Activated T-helper 2 cell treated with anti-CD3 and anti-CD28 coated beads, Interferon-gamma antibody, Interleukin-2, Interleukin-4, amounts not matched to agents 10 μg/mL and 5 μg/mL and 100 μg/mL, durations not matched to agents 14 hours and 24 hours and 36 hours (primary cell): ENCODE measurements around the gene RASGEF1C. TPM values are rescaled to one million over a fixed set of nuclear protein-coding genes. Genes with fewer than 3 reads are reported as not detected.

Experiments used
- DNase-seq: peaks from one replicate; pipeline ENCODE4 v3.0.0; 2021; ENCODE audit warnings: low spot score
- H3K27ac Mint-ChIP-seq: one replicate; pipeline ENCODE4 v1.8.0; 2021; ENCODE audit warnings: mixed read lengths
- H3K27me3 Mint-ChIP-seq: one replicate; pipeline ENCODE4 v1.8.0; 2021; ENCODE audit warnings: low read depth, mixed read lengths
- H3K36me3 Mint-ChIP-seq: one replicate; pipeline ENCODE4 v1.8.0; 2021; ENCODE audit warnings: low read depth, mixed read lengths
- H3K4me1 Mint-ChIP-seq: one replicate; pipeline ENCODE4 v1.8.0; 2021; ENCODE audit warnings: low read depth, mixed read lengths
- H3K4me3 Mint-ChIP-seq: one replicate; pipeline ENCODE4 v1.8.0; 2021; ENCODE audit warnings: low read depth, mild to moderate bottlenecking, moderate library complexity, mixed read lengths
- H3K9me3 Mint-ChIP-seq: one replicate; pipeline ENCODE4 v1.8.0; 2021; ENCODE audit warnings: mixed read lengths
- intact Hi-C: fragments of 100-400 bp; cut with micrococcal nuclease; formaldehyde crosslinking; loops from one replicate; pipeline ENCODE4 v1.15.1; 2023
- total RNA-seq: library from RNA; stranded (reverse); gene quantifications from 2 replicates; pipeline ENCODE4 v1.2.3, GENCODE V29; 2022

Gene RASGEF1C
- total RNA-seq, 1 donor from 2014 or later = not detected

DNA sequence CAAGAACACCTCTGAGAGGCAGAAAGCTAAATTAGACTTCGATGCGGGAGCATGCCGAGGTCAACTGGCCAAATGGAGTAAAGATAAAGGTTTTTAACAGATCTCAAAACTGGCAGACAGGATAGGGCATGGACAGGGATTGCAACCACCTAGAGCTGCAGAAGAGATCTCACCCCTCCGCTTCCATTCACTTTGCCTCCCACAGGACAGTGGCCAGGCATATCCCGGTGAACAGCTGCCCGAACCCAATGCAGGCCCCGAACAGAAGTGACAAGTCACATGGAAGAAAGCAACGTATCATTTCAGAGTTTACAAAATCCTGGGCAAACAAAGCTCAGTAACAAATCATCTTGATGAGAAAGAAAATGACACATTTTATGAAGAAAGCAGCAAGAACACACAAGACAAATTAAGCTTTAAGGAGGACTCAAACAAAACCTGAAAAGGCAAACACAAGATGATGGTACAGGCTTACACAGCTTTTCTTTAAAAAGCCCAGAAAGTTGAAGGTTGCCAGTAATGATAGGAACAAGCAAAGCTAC, 155.9 kb downstream of the RASGEF1C start:
- H3K36me3 Mint-ChIP-seq = no peaks in the 10 kb centered on the region
- intact Hi-C loops = no loop called here

DNA sequence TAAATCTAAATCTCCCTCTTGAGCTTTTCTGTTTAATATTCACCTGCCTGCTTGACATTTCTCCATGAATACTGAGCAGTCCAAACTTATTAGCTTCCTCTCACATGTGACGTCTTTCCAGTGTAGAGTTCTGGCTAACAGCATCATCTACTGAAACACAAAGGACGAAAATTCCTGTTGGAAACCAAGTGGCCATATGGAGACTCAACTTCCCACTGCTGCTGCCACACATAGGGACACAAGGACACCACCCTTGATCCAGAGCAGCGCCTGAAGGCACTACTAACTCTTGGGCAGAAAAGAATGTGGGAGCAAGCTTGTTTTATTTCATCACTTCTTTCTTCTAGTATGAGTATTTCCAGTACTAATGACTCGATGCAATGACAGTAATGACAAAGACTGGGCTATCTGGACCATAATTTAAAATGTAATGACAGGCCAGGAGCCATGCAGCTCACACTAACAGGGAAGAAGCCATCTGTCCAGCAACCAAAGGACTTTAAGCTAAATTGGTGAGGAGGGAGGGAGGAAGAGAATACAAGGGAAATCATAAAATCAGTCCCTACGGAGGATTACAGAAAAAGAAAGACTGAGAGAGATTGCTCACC, 156.7 kb downstream of the RASGEF1C start:
- DNase-seq = no peak
- Mint-ChIP-seq H3K9me3 (no peaks in the 10 kb centered on the region), H3K4me3 (no peak overlapping the region), H3K27me3 (no peaks in the 10 kb centered on the region), H3K4me1 (no peaks in the 10 kb centered on the region), H3K36me3 (no peaks in the 10 kb centered on the region), H3K27ac (no peak overlapping the region)
- intact Hi-C loops = no loop called here

More for the DNA sequence above, 155.9 kb downstream of the RASGEF1C start:
- H3K4me1 Mint-ChIP-seq = no peaks in the 10 kb centered on the region
- no peak overlapping the region for H3K27ac Mint-ChIP-seq
- DNase-seq = no peak
- no peak overlapping the region for H3K4me3 Mint-ChIP-seq
- H3K9me3 Mint-ChIP-seq = no peaks in the 10 kb centered on the region
- no peaks in the 10 kb centered on the region for H3K27me3 Mint-ChIP-seq

Other genes with a start within 250 kb of the RASGEF1C start
- gene RNF130, start 137.5 kb downstream of the RASGEF1C start, total RNA-seq = 10.0 and 10.3 TPM in 2 replicates
- 43.1 and 44.3 TPM in 2 replicates for gene MAPK9, start 82.9 kb upstream of the RASGEF1C start, total RNA-seq
- gene GFPT2, start 144.1 kb upstream of the RASGEF1C start, total RNA-seq = 0.37 TPM in 1 of 2 replicates, not detected in the other